Measurements from ENCODE around the gene FHIT.

GRCh38 chr3:61005591-61005990 lies 245.7 kb downstream of the FHIT start:
- TF ChIP-seq CTCF (IDR thresholded peaks at IDR 0.05) (no peak), POLR2AphosphoS5 (IDR thresholded peaks at IDR 0.05) (no peak)

Data from suprapubic skin (tissue), 3 donors.